GM23338 (cell line): ENCODE data around the gene BCO1. TPM values are rescaled to one million over a fixed set of nuclear protein-coding genes. Genes with fewer than 3 reads are reported as not detected.

ENCODE experiments used
- ATAC-seq: fragments of 200-7000 bp; cut with Tn5 transposase; 3 replicates; pipeline ENCODE4 v1.9.1; 2020
- DNase-seq: peaks from one replicate; pipeline ENCODE4 v3.0.0-alpha.2; 2015; ENCODE audit warnings: low spot score
- H2AFZ ChIP-seq: fragments of 200-600 bp; sonication (generic); 2 replicates; pipeline ENCODE4 v1.8.0; 2016; ENCODE audit warnings: antibody characterized with exemption, mild to moderate bottlenecking, moderate library complexity
- H3F3A ChIP-seq: fragments of 200-600 bp; sonication (generic); replicated peaks from 2 replicates; pipeline ENCODE4 v1.8.0; 2017; ENCODE audit warnings: antibody characterized with exemption, mixed run types, low read depth
- H3K27ac ChIP-seq: fragments of 200-600 bp; sonication (generic); 2 replicates; pipeline ENCODE4 v1.6.1; 2016; ENCODE audit warnings: low read depth
- H3K27me3 ChIP-seq: fragments of 200-600 bp; sonication (generic); 2 replicates; pipeline ENCODE4 v1.8.0; 2016; ENCODE audit warnings: mild to moderate bottlenecking, mixed run types, moderate library complexity; ENCODE audit not compliant: insufficient read depth
- H3K36me3 ChIP-seq: fragments of 200-600 bp; sonication (generic); 2 replicates; pipeline ENCODE4 v1.8.0; 2016; ENCODE audit warnings: mild to moderate bottlenecking; ENCODE audit not compliant: insufficient read depth
- H3K4me1 ChIP-seq: fragments of 200-600 bp; sonication (generic); 2 replicates; pipeline ENCODE4 v1.8.0; 2016; ENCODE audit warnings: mild to moderate bottlenecking, moderate library complexity; ENCODE audit not compliant: insufficient read depth
- H3K4me2 ChIP-seq: fragments of 200-600 bp; sonication (generic); 2 replicates; pipeline ENCODE4 v1.7.1; 2017; ENCODE audit warnings: mixed run types
- H3K4me3 ChIP-seq: fragments of 200-600 bp; sonication (generic); 2 replicates; pipeline ENCODE4 v1.6.1; 2016; ENCODE audit warnings: mixed run types
- H3K79me2 ChIP-seq: fragments of 200-600 bp; sonication (generic); replicated peaks from 2 replicates; pipeline ENCODE4 v1.8.0; 2017; ENCODE audit warnings: mild to moderate bottlenecking; ENCODE audit not compliant: insufficient read depth
- H3K9me2 ChIP-seq: fragments of 200-600 bp; sonication (generic); 2 replicates; pipeline ENCODE4 v1.8.0; 2017; ENCODE audit not compliant: insufficient read depth
- H4K20me1 ChIP-seq: fragments of 200-600 bp; sonication (generic); replicated peaks from 2 replicates; pipeline ENCODE4 v1.8.0; 2017; ENCODE audit warnings: mild to moderate bottlenecking; ENCODE audit not compliant: insufficient read depth
- H3K27ac Mint-ChIP-seq: 2 replicates; pipeline ENCODE4 v1.8.0; 2020; ENCODE audit warnings: inconsistent platforms, mild to moderate bottlenecking, moderate library complexity, mixed read lengths
- H3K27me3 Mint-ChIP-seq: 3 replicates; pipeline ENCODE4 v1.8.0; 2022; ENCODE audit warnings: low read depth, mild to moderate bottlenecking, moderate library complexity, mixed read lengths, inconsistent platforms; ENCODE audit not compliant: insufficient read depth, poor library complexity
- H3K36me3 Mint-ChIP-seq: 3 replicates; pipeline ENCODE4 v1.8.0; 2021; ENCODE audit warnings: low read depth, mild to moderate bottlenecking, inconsistent platforms, moderate library complexity, mixed read lengths
- H3K4me1 Mint-ChIP-seq: 3 replicates; pipeline ENCODE4 v1.8.0; 2020; ENCODE audit warnings: mild to moderate bottlenecking, inconsistent platforms, mixed read lengths
- H3K4me3 Mint-ChIP-seq: 3 replicates; pipeline ENCODE4 v1.8.0; 2021; ENCODE audit warnings: moderate library complexity, mild to moderate bottlenecking, inconsistent platforms, mixed read lengths
- H3K9me3 Mint-ChIP-seq: 3 replicates; pipeline ENCODE4 v1.8.0; 2020; ENCODE audit warnings: moderate library complexity, mild to moderate bottlenecking, inconsistent platforms, mixed read lengths
- CREB1 ChIP-seq: fragments of 250-450 bp; sonication (Bioruptor Pico); IDR thresholded peaks from 2 replicates; pipeline ENCODE4 v1.5.0; 2020; ENCODE audit warnings: low read depth, mild to moderate bottlenecking, moderate library complexity
- EZH2 ChIP-seq: fragments of 200-600 bp; sonication (generic); IDR thresholded peaks from one replicate; pipeline ENCODE4 v1.8.0; 2017; ENCODE audit warnings: antibody characterized with exemption, mild to moderate bottlenecking, low read depth; ENCODE audit not compliant: unreplicated experiment
- EZH2phosphoT487 ChIP-seq: fragments of 200-600 bp; sonication (generic); IDR thresholded peaks from one replicate; pipeline ENCODE4 v1.8.1; 2018; ENCODE audit warnings: antibody characterized with exemption; ENCODE audit not compliant: unreplicated experiment
- JUNB ChIP-seq: IDR thresholded peaks from one replicate; pipeline ENCODE4 v1.6.1; 2016; ENCODE audit warnings: antibody characterized with exemption; ENCODE audit not compliant: unreplicated experiment
- NANOG ChIP-seq: IDR thresholded peaks from 2 replicates; pipeline ENCODE4 v1.6.1; 2016; ENCODE audit warnings: antibody characterized with exemption, borderline replicate concordance
- STAT1 ChIP-seq: IDR thresholded peaks from one replicate; pipeline ENCODE4 v1.6.1; 2016; ENCODE audit warnings: antibody characterized with exemption; ENCODE audit not compliant: unreplicated experiment
- ZNF114 ChIP-seq: fragments of 250-450 bp; sonication (Bioruptor Pico); IDR thresholded peaks from 2 replicates; pipeline ENCODE4 v1.5.0; 2020; ENCODE audit warnings: mild to moderate bottlenecking, moderate library complexity
- ZNF331 ChIP-seq: fragments of 250-450 bp; sonication (Bioruptor Pico); IDR thresholded peaks from 2 replicates; pipeline ENCODE4 v1.5.0; 2020; ENCODE audit warnings: low read depth, mild to moderate bottlenecking, moderate library complexity
- polyA plus RNA-seq: library from polyadenylated mRNA; unstranded; fragments of >200 nt; fragmentation: Nextera tagmentation; extraction: Ambion mirVana; gene quantifications from 2 replicates; pipeline ENCODE4 v1.2.1, GENCODE V29; 2016
- total RNA-seq: library from RNA; depleted of rRNA; stranded (reverse); fragments of >200 nt; shearing (Covaris generic); gene quantifications from 2 replicates; pipeline ENCODE4 v1.2.3, GENCODE V29; 2014
- TF ChIP-seq, protein P1 (sequence below): IDR thresholded peaks from 2 replicates; pipeline ENCODE4 v1.6.1; 2016; ENCODE audit warnings: antibody characterized with exemption
- TF ChIP-seq, protein P2 (sequence below): IDR thresholded peaks from one replicate; pipeline ENCODE4 v1.6.1; 2018; ENCODE audit warnings: antibody characterized with exemption; ENCODE audit not compliant: unreplicated experiment
- TF ChIP-seq, protein P3 (sequence below): fragments of 250-450 bp; sonication (Bioruptor Pico); IDR thresholded peaks from 2 replicates; pipeline ENCODE4 v1.5.0; 2020; ENCODE audit warnings: mild to moderate bottlenecking, moderate library complexity

The BCO1 gene
- total and polyA plus RNA-seq, 2 experiments from 2014 or later = 0.28 TPM; not detected in 1

DNA sequence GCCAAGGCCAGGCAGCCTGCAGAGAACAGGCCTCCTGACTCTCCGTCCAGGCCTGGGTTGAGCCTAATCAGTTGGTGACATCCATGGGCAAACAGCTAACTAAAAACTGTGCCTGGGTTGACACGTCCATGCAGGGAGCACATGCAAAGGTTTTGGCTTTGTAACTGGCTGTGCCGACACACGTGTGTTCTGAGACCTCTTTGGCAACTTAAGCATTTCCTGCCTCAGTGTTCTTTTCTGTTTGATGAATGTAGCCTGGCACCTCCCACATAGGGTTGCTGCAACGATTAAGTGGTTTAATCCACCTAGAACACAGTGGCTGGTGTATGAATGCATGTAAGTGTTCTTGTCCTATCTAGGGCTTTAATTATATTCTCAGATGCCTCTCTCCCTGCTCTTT is 3.2 kb downstream of the BCO1 start:
- Mint-ChIP-seq H3K27ac (no peak overlapping the region), H3K9me3 (no peaks in the 10 kb centered on the region), H3K36me3 (no peaks in the 10 kb centered on the region), H3K4me3 (no peak overlapping the region), H3K4me1 (peaks cover 26% of the 10 kb centered on the region), H3K27me3 (peaks cover 3% of the 10 kb centered on the region)
- no peaks in the 10 kb centered on the region for H3K9me2 ChIP-seq
- H4K20me1 ChIP-seq = no peaks in the 10 kb centered on the region
- H3K4me3 ChIP-seq = no peak overlapping the region
- H2AFZ ChIP-seq = no peak overlapping the region
- H3K4me1 ChIP-seq = peaks cover 23% of the 10 kb centered on the region
- TF ChIP-seq NANOG (no peak), EZH2 (no peak)
- H3K4me2 ChIP-seq = no peak overlapping the region
- no peaks in the 10 kb centered on the region for H3K79me2 ChIP-seq
- ATAC-seq = no peak
- H3F3A ChIP-seq = no peaks in the 10 kb centered on the region
- no peak overlapping the region for H3K27ac ChIP-seq
- no peaks in the 10 kb centered on the region for H3K36me3 ChIP-seq
- no peaks in the 10 kb centered on the region for H3K27me3 ChIP-seq
- DNase-seq = no peak

DNA sequence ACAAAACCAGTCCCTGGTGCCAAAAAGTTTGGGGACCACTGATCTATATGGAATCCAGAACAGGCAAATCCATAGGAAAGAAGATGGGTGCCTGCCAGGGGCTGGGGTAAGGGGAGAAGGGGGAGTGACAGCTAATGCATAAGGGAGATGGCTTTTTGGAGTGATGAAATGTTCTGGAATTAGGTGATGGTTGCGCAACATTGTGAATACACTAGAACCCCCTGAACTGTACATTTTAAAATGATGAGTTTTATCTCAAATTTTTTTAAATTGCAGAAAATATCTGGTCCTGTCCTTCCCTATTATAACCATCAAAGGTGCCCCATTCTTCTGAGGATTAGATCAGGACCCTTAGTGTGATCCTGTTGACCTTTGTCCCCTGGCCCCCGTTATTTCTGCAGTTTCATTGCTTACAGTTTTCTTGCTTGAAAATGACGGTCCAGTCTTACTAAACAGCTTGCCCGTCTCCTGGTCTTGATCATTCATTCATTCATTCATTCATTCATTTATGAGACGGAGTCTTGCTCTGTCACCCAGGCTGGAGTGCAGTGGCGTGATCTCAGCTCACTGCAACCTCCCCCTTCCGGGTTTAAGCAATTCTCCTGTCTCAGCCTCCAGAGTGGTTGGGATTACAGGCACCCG is 4.6 kb downstream of the BCO1 start:
- no peak overlapping the region for H3K4me2 ChIP-seq
- ATAC-seq (no peak), DNase-seq (no peak)
- no peak overlapping the region for H3K4me3 ChIP-seq
- no peaks in the 10 kb centered on the region for H3K9me3 Mint-ChIP-seq
- H4K20me1 ChIP-seq = no peaks in the 10 kb centered on the region
- no peaks in the 10 kb centered on the region for H3K79me2 ChIP-seq
- H3K4me1 ChIP-seq = peaks cover 14% of the 10 kb centered on the region; the same call in 1 of the 2 replicates
- no peaks in the 10 kb centered on the region for H3K36me3 Mint-ChIP-seq
- no peaks in the 10 kb centered on the region for H3F3A ChIP-seq
- H3K27me3 ChIP-seq = no peaks in the 10 kb centered on the region
- H3K4me3 Mint-ChIP-seq = no peak overlapping the region
- peaks cover 15% of the 10 kb centered on the region for H3K4me1 Mint-ChIP-seq
- H2AFZ ChIP-seq = peak overlapping the region; percentile 59; the same call in 1 of the 2 replicates
- H3K9me2 ChIP-seq = no peaks in the 10 kb centered on the region
- H3K27ac ChIP-seq = no peak overlapping the region
- H3K36me3 ChIP-seq = no peaks in the 10 kb centered on the region
- peaks cover 3% of the 10 kb centered on the region for H3K27me3 Mint-ChIP-seq
- no peak overlapping the region for H3K27ac Mint-ChIP-seq
- no peak for TF ChIP-seq EZH2
- no peak for TF ChIP-seq ZNF331
- no peak for TF ChIP-seq NANOG
- TF ChIP-seq EZH2phosphoT487 = no peak
- TF ChIP-seq, protein P1, sequence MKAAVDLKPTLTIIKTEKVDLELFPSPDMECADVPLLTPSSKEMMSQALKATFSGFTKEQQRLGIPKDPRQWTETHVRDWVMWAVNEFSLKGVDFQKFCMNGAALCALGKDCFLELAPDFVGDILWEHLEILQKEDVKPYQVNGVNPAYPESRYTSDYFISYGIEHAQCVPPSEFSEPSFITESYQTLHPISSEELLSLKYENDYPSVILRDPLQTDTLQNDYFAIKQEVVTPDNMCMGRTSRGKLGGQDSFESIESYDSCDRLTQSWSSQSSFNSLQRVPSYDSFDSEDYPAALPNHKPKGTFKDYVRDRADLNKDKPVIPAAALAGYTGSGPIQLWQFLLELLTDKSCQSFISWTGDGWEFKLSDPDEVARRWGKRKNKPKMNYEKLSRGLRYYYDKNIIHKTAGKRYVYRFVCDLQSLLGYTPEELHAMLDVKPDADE = no peak
- TF ChIP-seq, protein P2, sequence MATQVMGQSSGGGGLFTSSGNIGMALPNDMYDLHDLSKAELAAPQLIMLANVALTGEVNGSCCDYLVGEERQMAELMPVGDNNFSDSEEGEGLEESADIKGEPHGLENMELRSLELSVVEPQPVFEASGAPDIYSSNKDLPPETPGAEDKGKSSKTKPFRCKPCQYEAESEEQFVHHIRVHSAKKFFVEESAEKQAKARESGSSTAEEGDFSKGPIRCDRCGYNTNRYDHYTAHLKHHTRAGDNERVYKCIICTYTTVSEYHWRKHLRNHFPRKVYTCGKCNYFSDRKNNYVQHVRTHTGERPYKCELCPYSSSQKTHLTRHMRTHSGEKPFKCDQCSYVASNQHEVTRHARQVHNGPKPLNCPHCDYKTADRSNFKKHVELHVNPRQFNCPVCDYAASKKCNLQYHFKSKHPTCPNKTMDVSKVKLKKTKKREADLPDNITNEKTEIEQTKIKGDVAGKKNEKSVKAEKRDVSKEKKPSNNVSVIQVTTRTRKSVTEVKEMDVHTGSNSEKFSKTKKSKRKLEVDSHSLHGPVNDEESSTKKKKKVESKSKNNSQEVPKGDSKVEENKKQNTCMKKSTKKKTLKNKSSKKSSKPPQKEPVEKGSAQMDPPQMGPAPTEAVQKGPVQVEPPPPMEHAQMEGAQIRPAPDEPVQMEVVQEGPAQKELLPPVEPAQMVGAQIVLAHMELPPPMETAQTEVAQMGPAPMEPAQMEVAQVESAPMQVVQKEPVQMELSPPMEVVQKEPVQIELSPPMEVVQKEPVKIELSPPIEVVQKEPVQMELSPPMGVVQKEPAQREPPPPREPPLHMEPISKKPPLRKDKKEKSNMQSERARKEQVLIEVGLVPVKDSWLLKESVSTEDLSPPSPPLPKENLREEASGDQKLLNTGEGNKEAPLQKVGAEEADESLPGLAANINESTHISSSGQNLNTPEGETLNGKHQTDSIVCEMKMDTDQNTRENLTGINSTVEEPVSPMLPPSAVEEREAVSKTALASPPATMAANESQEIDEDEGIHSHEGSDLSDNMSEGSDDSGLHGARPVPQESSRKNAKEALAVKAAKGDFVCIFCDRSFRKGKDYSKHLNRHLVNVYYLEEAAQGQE = no peak
- TF ChIP-seq, protein P3, sequence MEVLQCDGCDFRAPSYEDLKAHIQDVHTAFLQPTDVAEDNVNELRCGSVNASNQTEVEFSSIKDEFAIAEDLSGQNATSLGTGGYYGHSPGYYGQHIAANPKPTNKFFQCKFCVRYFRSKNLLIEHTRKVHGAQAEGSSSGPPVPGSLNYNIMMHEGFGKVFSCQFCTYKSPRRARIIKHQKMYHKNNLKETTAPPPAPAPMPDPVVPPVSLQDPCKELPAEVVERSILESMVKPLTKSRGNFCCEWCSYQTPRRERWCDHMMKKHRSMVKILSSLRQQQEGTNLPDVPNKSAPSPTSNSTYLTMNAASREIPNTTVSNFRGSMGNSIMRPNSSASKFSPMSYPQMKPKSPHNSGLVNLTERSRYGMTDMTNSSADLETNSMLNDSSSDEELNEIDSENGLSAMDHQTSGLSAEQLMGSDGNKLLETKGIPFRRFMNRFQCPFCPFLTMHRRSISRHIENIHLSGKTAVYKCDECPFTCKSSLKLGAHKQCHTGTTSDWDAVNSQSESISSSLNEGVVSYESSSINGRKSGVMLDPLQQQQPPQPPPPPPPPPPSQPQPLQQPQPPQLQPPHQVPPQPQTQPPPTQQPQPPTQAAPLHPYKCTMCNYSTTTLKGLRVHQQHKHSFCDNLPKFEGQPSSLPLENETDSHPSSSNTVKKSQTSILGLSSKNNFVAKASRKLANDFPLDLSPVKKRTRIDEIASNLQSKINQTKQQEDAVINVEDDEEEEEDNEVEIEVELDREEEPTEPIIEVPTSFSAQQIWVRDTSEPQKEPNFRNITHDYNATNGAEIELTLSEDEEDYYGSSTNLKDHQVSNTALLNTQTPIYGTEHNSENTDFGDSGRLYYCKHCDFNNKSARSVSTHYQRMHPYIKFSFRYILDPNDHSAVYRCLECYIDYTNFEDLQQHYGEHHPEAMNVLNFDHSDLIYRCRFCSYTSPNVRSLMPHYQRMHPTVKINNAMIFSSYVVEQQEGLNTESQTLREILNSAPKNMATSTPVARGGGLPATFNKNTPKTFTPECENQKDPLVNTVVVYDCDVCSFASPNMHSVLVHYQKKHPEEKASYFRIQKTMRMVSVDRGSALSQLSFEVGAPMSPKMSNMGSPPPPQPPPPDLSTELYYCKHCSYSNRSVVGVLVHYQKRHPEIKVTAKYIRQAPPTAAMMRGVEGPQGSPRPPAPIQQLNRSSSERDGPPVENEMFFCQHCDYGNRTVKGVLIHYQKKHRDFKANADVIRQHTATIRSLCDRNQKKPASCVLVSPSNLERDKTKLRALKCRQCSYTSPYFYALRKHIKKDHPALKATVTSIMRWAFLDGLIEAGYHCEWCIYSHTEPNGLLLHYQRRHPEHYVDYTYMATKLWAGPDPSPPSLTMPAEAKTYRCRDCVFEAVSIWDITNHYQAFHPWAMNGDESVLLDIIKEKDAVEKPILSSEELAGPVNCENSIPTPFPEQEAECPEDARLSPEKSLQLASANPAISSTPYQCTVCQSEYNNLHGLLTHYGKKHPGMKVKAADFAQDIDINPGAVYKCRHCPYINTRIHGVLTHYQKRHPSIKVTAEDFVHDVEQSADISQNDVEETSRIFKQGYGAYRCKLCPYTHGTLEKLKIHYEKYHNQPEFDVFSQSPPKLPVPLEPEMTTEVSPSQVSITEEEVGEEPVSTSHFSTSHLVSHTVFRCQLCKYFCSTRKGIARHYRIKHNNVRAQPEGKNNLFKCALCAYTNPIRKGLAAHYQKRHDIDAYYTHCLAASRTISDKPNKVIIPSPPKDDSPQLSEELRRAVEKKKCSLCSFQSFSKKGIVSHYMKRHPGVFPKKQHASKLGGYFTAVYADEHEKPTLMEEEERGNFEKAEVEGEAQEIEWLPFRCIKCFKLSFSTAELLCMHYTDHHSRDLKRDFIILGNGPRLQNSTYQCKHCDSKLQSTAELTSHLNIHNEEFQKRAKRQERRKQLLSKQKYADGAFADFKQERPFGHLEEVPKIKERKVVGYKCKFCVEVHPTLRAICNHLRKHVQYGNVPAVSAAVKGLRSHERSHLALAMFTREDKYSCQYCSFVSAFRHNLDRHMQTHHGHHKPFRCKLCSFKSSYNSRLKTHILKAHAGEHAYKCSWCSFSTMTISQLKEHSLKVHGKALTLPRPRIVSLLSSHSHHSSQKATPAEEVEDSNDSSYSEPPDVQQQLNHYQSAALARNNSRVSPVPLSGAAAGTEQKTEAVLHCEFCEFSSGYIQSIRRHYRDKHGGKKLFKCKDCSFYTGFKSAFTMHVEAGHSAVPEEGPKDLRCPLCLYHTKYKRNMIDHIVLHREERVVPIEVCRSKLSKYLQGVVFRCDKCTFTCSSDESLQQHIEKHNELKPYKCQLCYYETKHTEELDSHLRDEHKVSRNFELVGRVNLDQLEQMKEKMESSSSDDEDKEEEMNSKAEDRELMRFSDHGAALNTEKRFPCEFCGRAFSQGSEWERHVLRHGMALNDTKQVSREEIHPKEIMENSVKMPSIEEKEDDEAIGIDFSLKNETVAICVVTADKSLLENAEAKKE (CRISPR knock-in tag) = no peak
- TF ChIP-seq JUNB = no peak
- no peak for TF ChIP-seq CREB1 (CRISPR knock-in tag)
- no peak for TF ChIP-seq STAT1
- TF ChIP-seq ZNF114 (CRISPR knock-in tag) = no peak
